Activated T-cell treated with anti-CD3 and anti-CD28 coated beads for 24 hours (primary cell): ENCODE data around the gene RNF31.

ENCODE experiments used
- DNase-seq: peaks from one replicate; pipeline ENCODE4 v3.0.0-alpha.2; 2020; ENCODE audit warnings: low read depth

Gene RNF31

GRCh38 chr14:24159777-24160498 is 12.6 kb downstream of the RNF31 start:
- no peak for DNase-seq

GRCh38 chr14:24160499-24160849 is 13.2 kb downstream of the RNF31 start:
- no peak for DNase-seq

GRCh38 chr14:24160850-24161804 is 13.8 kb downstream of the RNF31 start, which contains the start of gene IRF9:
IRF9 (plus strand) TSS chr14:24161265; CDS start chr14:24162145, 880 bp downstream.
- peak; percentile 98 for DNase-seq

GRCh38 chr14:24162093-24162492 is 14.8 kb downstream of the RNF31 start:
- no peak for DNase-seq

GRCh38 chr14:24164518-24164991 is 17.3 kb downstream of the RNF31 start:
- no peak for DNase-seq

- no peak for DNase-seq
These were observed 18.5 kb downstream of the RNF31 start for GRCh38 chr14:24165785-24166184.

- no peak for DNase-seq
These were observed 20.3 kb downstream of the RNF31 start for GRCh38 chr14:24167469-24168114.

GRCh38 chr14:24171422-24172260 is 24.3 kb downstream of the RNF31 start, which contains the start of gene REC8:
REC8 (plus strand) TSS chr14:24172080; CDS start chr14:24172553, 473 bp downstream.
- peak; percentile 62 for DNase-seq

- DNase-seq, result no peak
These were observed 25.1 kb downstream of the RNF31 start for GRCh38 chr14:24172261-24172860.

GRCh38 chr14:24172871-24173281 is 25.6 kb downstream of the RNF31 start:
- no peak for DNase-seq

GRCh38 chr14:24176599-24176998 is 29.3 kb downstream of the RNF31 start:
- no peak for DNase-seq

GRCh38 chr14:24177041-24177825 is 29.9 kb downstream of the RNF31 start:
- DNase-seq, result no peak

GRCh38 chr14:24177891-24178290 is 30.6 kb downstream of the RNF31 start:
- DNase-seq, result no peak

GRCh38 chr14:24178399-24179178 is 31.3 kb downstream of the RNF31 start:
- DNase-seq, result no peak

GRCh38 chr14:24179294-24179960 is 32.1 kb downstream of the RNF31 start:
- DNase-seq, result no peak

- no peak for DNase-seq
These were observed 32.9 kb downstream of the RNF31 start for GRCh38 chr14:24179961-24180796.

GRCh38 chr14:24181371-24182077 is 34.2 kb downstream of the RNF31 start:
- no peak for DNase-seq
